ENCODE results near the gene B3GNT3.

- TF ChIP-seq CTCF (conservative IDR thresholded peaks at IDR 0.05; ENCODE audit: low read depth, low read length), result no peak
- TF ChIP-seq EZH2 (IDR thresholded peaks at IDR 0.05; ENCODE audit: low read length, unreplicated experiment), result no peak
Observed at GRCh38 chr19:17787274-17787913, 7.5 kb upstream of the B3GNT3 start.
